ENCODE data around the gene TMEM273. TPM values are rescaled to one million over a fixed set of nuclear protein-coding genes. Genes with fewer than 3 reads are reported as not detected.

Gene TMEM273
- total and polyA plus RNA-seq, 8 donors = 0.91 to 7.5 (median 2.7) TPM

- intact Hi-C loops (cut with DNase I) = no loop called here
- WGBS, 2 donors = 79 to 89% methylated on average over 1 of the region's 1 CpG
- no peaks in the 10 kb centered on the region for H3K4me1 ChIP-seq
- no peaks in the 10 kb centered on the region for H3K9me3 ChIP-seq
- no peaks in the 10 kb centered on the region for H3K36me3 ChIP-seq
- H3K4me3 ChIP-seq = no peak overlapping the region
- DNase-seq (no peak), FAIRE-seq (no peak), ATAC-seq (no peak)
- TF ChIP-seq CTCF (IDR thresholded peaks at IDR 0.05) = no peak
- H3K27ac ChIP-seq = no peak overlapping the region
- no peaks in the 10 kb centered on the region for H3K27me3 ChIP-seq
These were observed 3.2 kb upstream of the TMEM273 start for GRCh38 chr10:49191349-49191748.

GRCh38 chr10:49189422-49189821, 1.2 kb upstream of the TMEM273 start:
- no peaks in the 10 kb centered on the region for H3K4me1 ChIP-seq
- no peak for DNase-seq
- TF ChIP-seq CTCF (IDR thresholded peaks at IDR 0.05) = no peak
- no peak overlapping the region for H3K27ac ChIP-seq
- ATAC-seq = no peak
- FAIRE-seq = no peak
- intact Hi-C loops (cut with DNase I) = no loop called here
- H3K4me3 ChIP-seq = no peak overlapping the region
- no peaks in the 10 kb centered on the region for H3K27me3 ChIP-seq
- no peaks in the 10 kb centered on the region for H3K36me3 ChIP-seq
- 79 to 83% methylated on average over 6 of the region's 6 CpGs for whole genome bisulfite sequencing, 2 donors
- no peaks in the 10 kb centered on the region for H3K9me3 ChIP-seq

- no peak overlapping the region for H3K27ac ChIP-seq
- TF ChIP-seq CTCF (IDR thresholded peaks at IDR 0.05) = no peak
- ATAC-seq (no peak), DNase-seq (no peak), FAIRE-seq (no peak)
- no peaks in the 10 kb centered on the region for H3K36me3 ChIP-seq
- intact Hi-C loops (cut with DNase I) = no loop called here
- no peaks in the 10 kb centered on the region for H3K9me3 ChIP-seq
- H3K27me3 ChIP-seq = no peaks in the 10 kb centered on the region
- H3K4me3 ChIP-seq = no peak overlapping the region
- no peaks in the 10 kb centered on the region for H3K4me1 ChIP-seq
- WGBS, 2 donors = 46 to 51% methylated on average over 8 of the region's 8 CpGs
These were observed 1.1 kb downstream of the TMEM273 start for GRCh38 chr10:49187044-49187484.

- H3K4me3 ChIP-seq = no peak overlapping the region
- WGBS, 2 donors = 58 to 65% methylated on average over 4 of the region's 4 CpGs
- H3K9me3 ChIP-seq = no peaks in the 10 kb centered on the region
- intact Hi-C loops (cut with DNase I) = no loop called here
- H3K4me1 ChIP-seq = no peaks in the 10 kb centered on the region
- no peak overlapping the region for H3K27ac ChIP-seq
- H3K27me3 ChIP-seq = no peaks in the 10 kb centered on the region
- no peak for ATAC-seq
- TF ChIP-seq CTCF (IDR thresholded peaks at IDR 0.05) = no peak
- no peaks in the 10 kb centered on the region for H3K36me3 ChIP-seq
- DNase-seq = no peak
- no peak for FAIRE-seq
These were observed 1.6 kb downstream of the TMEM273 start for GRCh38 chr10:49186613-49187012.

GRCh38 chr10:49185213-49185612, 3.0 kb downstream of the TMEM273 start:
- Histone ChIP-seq H3K27me3 (no peaks in the 10 kb centered on the region), H3K4me3 (no peak overlapping the region), H3K36me3 (no peaks in the 10 kb centered on the region), H3K27ac (no peak overlapping the region), H3K4me1 (no peaks in the 10 kb centered on the region), H3K9me3 (no peaks in the 10 kb centered on the region)
- intact Hi-C loops (cut with DNase I) = no loop called here
- no peak for FAIRE-seq
- 75 to 81% methylated on average over 3 of the region's 3 CpGs for WGBS, 2 donors
- TF ChIP-seq CTCF (IDR thresholded peaks at IDR 0.05) = no peak
- DNase-seq = no peak
- no peak for ATAC-seq

All from pancreas (tissue), 10 donors.